Tracheal epithelial cell (primary cell): ENCODE data around the gene NR1H4. TPM values are rescaled to one million over a fixed set of nuclear protein-coding genes. Genes with fewer than 3 reads are reported as not detected.

Source experiments
- total RNA-seq: library from RNA; depleted of rRNA; stranded (reverse); fragments of >200 nt; gene quantifications from 2 replicates; pipeline ENCODE4 v1.2.1, GENCODE V29; 2014

Gene NR1H4
- total RNA-seq, result 3.6 TPM in 1 of 2 replicates, not detected in the other

GRCh38 chr12:100473716-100474150 is at the start of gene NR1H4:
Gene NR1H4 (plus strand): TSS chr12:100473866. CDS start chr12:100493324, 19,458 bp downstream.

GRCh38 chr12:100573292-100574186 is 99.9 kb downstream of the NR1H4 start, which contains the start of gene GAS2L3:
Gene GAS2L3 (plus strand): TSS chr12:100573684. CDS start chr12:100594905, 21,221 bp downstream.

Other genes with a start within 250 kb of the NR1H4 start
- 1.5 and 1.7 TPM in 2 replicates for gene DEPDC4, start 206.8 kb upstream of the NR1H4 start, total RNA-seq
- gene SCYL2, start 206.7 kb upstream of the NR1H4 start, total RNA-seq, result 35.7 and 37.5 TPM in 2 replicates
- gene SLC17A8, start 116.8 kb upstream of the NR1H4 start, total RNA-seq, result not detected in 2 replicates
- gene GAS2L3, start 99.8 kb downstream of the NR1H4 start, total RNA-seq, result 0.64 and 3.1 TPM in 2 replicates